H1 (cell line): ENCODE data around the gene MMUT.
"Not testable (repeated sequence)": the region's sequence is repeated elsewhere in the genome, so short reads cannot be mapped to it uniquely, and the experiment has no call there.

Experiments
- MAFK ChIP-seq: IDR thresholded peaks from 2 replicates; pipeline ENCODE4 v1.6.1; 2012; ENCODE audit warnings: low read depth, mild to moderate bottlenecking, improper control_type of control experiment, low read length
- POLR2A ChIP-seq, 2 experiments: IDR thresholded peaks; 1 replicate in 1 of 2; 2 replicates in 1 of 2; pipeline ENCODE4 v1.6.1; 2011; ENCODE audit warnings: low read depth in 2 of 2, low read length in 2 of 2, mild to moderate bottlenecking in 2 of 2; ENCODE audit errors: control extremely low read depth in 1 of 2
- SIRT6 ChIP-seq: IDR thresholded peaks from one replicate; pipeline ENCODE4 v1.7.1; 2012; ENCODE audit warnings: low read length, inconsistent platforms
- TF ChIP-seq, protein P1 (sequence below), 3 experiments: IDR thresholded peaks; 1 replicate in 2 of 3; 2 replicates in 1 of 3; pipeline versions ENCODE4 v1.5.1 to v1.6.1; 2011; ENCODE audit warnings: low read length in 3 of 3, mild to moderate bottlenecking in 3 of 3, inconsistent platforms in 2 of 3, low read depth in 1 of 3, moderate library complexity in 1 of 3; ENCODE audit not compliant: insufficient read depth in 1 of 3; ENCODE audit errors: control extremely low read depth in 1 of 3
- TF ChIP-seq, protein P2 (sequence below): IDR thresholded peaks from 2 replicates; pipeline ENCODE4 v1.6.1; 2012; ENCODE audit warnings: inconsistent platforms

DNA sequence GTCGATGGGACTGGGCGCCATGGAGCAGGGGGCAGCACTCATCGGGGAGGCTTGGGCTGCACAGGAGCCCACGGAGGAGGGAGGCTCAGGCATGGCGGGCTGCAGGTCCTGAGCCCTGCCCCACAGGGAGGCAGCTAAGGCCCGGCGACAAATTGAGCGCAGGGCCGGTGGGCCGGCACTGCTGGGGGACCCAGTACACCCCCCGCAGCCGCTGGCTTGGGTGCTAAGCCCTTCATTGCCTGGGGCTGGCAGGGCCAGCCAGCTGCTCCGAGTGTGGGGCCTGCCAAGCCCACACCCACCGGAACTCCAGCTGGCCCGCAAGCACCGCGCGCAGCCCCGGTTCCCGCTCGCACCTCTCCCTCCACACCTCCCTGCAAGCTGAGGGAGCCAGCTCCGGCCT lies 18.8 kb upstream of the MMUT start:
- TF ChIP-seq, protein P1, sequence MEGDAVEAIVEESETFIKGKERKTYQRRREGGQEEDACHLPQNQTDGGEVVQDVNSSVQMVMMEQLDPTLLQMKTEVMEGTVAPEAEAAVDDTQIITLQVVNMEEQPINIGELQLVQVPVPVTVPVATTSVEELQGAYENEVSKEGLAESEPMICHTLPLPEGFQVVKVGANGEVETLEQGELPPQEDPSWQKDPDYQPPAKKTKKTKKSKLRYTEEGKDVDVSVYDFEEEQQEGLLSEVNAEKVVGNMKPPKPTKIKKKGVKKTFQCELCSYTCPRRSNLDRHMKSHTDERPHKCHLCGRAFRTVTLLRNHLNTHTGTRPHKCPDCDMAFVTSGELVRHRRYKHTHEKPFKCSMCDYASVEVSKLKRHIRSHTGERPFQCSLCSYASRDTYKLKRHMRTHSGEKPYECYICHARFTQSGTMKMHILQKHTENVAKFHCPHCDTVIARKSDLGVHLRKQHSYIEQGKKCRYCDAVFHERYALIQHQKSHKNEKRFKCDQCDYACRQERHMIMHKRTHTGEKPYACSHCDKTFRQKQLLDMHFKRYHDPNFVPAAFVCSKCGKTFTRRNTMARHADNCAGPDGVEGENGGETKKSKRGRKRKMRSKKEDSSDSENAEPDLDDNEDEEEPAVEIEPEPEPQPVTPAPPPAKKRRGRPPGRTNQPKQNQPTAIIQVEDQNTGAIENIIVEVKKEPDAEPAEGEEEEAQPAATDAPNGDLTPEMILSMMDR (IDR thresholded peaks at IDR 0.05; ENCODE audit: control extremely low read depth in 1 of 3, insufficient read depth in 1 of 3, low read depth in 1 of 3, low read length in 3 of 3), result not testable (repeated sequence)
- TF ChIP-seq, protein P2, sequence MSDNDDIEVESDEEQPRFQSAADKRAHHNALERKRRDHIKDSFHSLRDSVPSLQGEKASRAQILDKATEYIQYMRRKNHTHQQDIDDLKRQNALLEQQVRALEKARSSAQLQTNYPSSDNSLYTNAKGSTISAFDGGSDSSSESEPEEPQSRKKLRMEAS, result not testable (repeated sequence)
- TF ChIP-seq SIRT6; MAFK; POLR2A (IDR thresholded peaks at IDR 0.05; ENCODE audit: control extremely low read depth in 1 of 2, low read depth in 2 of 2, low read length in 2 of 2): not testable (repeated sequence)
